AG09319 (cell line): Measurements from ENCODE around the gene CSNK2A1.

ENCODE experiments used
- DNase-seq: peaks from one replicate; pipeline ENCODE4 v3.0.0-alpha.2; 2010; ENCODE audit warnings: low read depth; ENCODE audit errors: extremely low read depth
- TF ChIP-seq, protein P1 (sequence below): IDR thresholded peaks from 2 replicates; pipeline ENCODE4 v1.5.1; 2011; ENCODE audit warnings: low read depth, mild to moderate bottlenecking, inconsistent platforms, low read length, moderate library complexity

Gene CSNK2A1

DNA sequence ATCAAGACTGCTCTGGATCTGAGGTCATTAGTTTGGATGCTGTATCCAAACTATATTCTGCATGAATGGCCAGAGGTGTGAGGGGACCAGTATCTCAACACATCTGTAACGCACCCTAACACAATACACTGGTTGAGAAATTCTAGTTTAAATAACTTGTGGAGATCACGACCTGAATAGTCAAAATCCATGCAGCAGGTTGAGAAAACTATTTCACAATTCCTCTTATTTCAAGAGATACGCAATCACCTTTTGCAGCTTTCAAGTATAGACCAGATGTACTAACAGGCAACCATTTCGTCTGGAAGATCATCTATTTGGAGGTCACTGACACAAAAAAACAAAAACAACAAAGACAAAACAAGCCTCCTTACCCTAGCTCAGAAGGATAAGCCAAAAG, 11.1 kb downstream of the CSNK2A1 start:
- DNase-seq, result no peak
- TF ChIP-seq, protein P1, sequence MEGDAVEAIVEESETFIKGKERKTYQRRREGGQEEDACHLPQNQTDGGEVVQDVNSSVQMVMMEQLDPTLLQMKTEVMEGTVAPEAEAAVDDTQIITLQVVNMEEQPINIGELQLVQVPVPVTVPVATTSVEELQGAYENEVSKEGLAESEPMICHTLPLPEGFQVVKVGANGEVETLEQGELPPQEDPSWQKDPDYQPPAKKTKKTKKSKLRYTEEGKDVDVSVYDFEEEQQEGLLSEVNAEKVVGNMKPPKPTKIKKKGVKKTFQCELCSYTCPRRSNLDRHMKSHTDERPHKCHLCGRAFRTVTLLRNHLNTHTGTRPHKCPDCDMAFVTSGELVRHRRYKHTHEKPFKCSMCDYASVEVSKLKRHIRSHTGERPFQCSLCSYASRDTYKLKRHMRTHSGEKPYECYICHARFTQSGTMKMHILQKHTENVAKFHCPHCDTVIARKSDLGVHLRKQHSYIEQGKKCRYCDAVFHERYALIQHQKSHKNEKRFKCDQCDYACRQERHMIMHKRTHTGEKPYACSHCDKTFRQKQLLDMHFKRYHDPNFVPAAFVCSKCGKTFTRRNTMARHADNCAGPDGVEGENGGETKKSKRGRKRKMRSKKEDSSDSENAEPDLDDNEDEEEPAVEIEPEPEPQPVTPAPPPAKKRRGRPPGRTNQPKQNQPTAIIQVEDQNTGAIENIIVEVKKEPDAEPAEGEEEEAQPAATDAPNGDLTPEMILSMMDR, result no peak

- TF ChIP-seq, protein P1, result no peak
- no peak for DNase-seq
These were observed 12.0 kb downstream of the CSNK2A1 start for GRCh38 chr20:531608-532007.

DNA sequence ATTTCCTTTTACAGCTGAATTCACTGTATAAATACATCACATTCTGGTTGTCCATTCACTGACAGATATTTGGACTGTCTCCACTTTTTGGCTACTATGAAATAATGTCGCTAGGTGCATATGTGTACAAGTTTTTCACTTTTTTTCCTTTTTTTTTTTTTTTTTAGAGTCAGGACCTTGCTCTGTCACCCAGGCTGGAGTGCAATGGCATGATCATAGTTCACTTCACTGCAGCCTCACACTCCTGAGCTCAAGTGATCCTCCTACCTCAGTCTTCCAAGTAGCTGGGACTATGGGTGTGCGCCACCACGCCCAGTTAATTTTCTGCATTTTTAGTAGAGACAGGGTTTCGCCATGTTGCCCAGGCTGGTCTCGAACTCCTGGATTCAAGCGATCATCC, 13.3 kb downstream of the CSNK2A1 start:
- TF ChIP-seq, protein P1, result no peak
- no peak for DNase-seq

DNA sequence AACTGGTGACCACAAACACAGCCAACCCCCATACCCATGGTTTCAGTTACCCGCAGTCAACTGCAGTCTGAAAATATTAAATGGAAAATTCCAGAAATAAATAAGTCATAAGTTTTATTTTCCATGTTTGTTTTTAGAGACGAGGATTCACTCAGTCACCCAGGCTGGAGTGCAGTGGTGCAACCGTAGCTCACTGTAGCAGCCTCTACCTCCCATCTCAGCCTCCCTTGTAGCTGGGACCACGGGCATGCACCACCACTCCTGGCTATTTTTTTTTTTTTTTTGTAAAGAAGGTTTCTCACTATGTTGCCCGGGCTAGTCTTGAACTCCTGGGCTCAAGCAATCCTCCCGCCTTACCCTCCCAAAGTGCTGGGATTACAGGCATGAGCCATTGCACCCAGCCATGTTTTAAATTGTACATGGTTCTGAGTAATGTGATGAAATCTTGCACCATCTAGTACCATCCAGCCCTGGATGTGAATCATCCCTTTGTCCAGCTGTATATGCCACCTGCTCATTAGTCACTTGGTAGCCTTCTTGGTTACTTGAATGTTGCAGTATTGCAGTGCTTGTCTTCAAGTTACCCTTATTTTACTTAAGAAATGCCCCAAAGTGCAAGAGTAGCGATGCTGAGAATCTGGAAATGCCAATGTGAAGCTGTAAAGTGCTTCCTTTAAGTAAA, 14.5 kb downstream of the CSNK2A1 start:
- DNase-seq, result peak; percentile 32
- TF ChIP-seq, protein P1, result no peak

DNA sequence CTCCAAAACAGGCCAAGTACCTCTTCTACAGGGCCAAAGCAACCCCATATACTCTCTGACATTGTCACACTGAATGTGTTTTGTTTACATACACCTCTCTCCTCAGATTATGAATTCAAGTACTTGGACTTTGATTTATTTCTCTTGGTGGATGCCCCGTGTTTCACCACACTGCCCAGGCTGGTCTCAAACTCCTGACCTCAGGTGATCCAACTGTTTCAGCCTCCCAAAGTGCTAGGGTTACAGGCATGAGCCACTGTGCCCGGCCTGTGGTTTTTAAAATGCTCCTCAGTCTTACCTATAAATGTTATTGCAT, 16.1 kb downstream of the CSNK2A1 start:
- DNase-seq, result no peak
- TF ChIP-seq, protein P1, result no peak

DNA sequence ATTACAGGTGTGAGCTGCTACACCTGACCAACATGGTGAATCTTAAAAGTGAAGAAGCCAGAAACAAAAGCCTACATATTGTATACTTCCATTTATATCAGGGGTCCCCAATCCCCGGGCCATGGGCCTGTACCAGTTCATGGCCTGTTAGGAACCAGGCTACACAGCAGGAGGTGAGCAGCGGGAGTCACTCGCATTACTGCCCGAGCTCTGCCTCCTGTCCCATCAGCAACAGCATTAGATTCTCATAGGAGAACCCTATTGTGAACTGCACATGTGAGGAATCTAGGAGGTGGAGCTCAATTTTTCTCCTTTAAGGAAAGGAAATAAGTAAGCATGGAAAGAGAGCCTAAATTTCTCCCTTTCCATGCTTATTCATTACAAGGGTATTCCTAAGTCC, 21.7 kb downstream of the CSNK2A1 start:
- no peak for DNase-seq
- TF ChIP-seq, protein P1, result no peak

GRCh38 chr20:519999-520398, 23.6 kb downstream of the CSNK2A1 start:
- DNase-seq, result no peak
- TF ChIP-seq, protein P1, result no peak
